ENCODE results near the gene PPP2R3A.

Gene PPP2R3A

GRCh38 chr3:135967867-135968266 is 2.3 kb downstream of the PPP2R3A start:
- no peak for DNase-seq (ENCODE audit: low spot score)

- no peak for DNase-seq (ENCODE audit: low spot score)
Observed at GRCh38 chr3:135970506-135971116, 5.1 kb downstream of the PPP2R3A start.

- no peak for DNase-seq (ENCODE audit: low spot score)
Observed at GRCh38 chr3:135973841-135974240, 8.3 kb downstream of the PPP2R3A start.

- DNase-seq (ENCODE audit: low spot score): no peak
Observed at GRCh38 chr3:135975053-135975452, 9.5 kb downstream of the PPP2R3A start.

GRCh38 chr3:135975536-135975935 is 10.0 kb downstream of the PPP2R3A start:
- no peak for DNase-seq (ENCODE audit: low spot score)

GRCh38 chr3:135980343-135980742 is 14.8 kb downstream of the PPP2R3A start:
- no peak for DNase-seq (ENCODE audit: low spot score)

- no peak for DNase-seq (ENCODE audit: low spot score)
Observed at GRCh38 chr3:135981701-135982403, 16.3 kb downstream of the PPP2R3A start.

- no peak for DNase-seq (ENCODE audit: low spot score)
Observed at GRCh38 chr3:135982404-135982761, 16.9 kb downstream of the PPP2R3A start.

GRCh38 chr3:135982922-135983581 is 17.5 kb downstream of the PPP2R3A start:
- DNase-seq (ENCODE audit: low spot score): no peak

- DNase-seq (ENCODE audit: low spot score): no peak
Observed at GRCh38 chr3:135987661-135988060, 22.1 kb downstream of the PPP2R3A start.

GRCh38 chr3:135989242-135989641 is 23.7 kb downstream of the PPP2R3A start:
- no peak for DNase-seq (ENCODE audit: low spot score)

GRCh38 chr3:135990903-135991302 is 25.4 kb downstream of the PPP2R3A start:
- DNase-seq (ENCODE audit: low spot score): no peak

GRCh38 chr3:135991621-135992020 is 26.1 kb downstream of the PPP2R3A start:
- DNase-seq (ENCODE audit: low spot score): no peak

GRCh38 chr3:135992072-135992471 is 26.5 kb downstream of the PPP2R3A start:
- DNase-seq (ENCODE audit: low spot score): no peak

GRCh38 chr3:135994708-135995337 is 29.3 kb downstream of the PPP2R3A start:
- DNase-seq (ENCODE audit: low spot score): no peak

- DNase-seq (ENCODE audit: low spot score): no peak
Observed at GRCh38 chr3:135995766-135996165, 30.2 kb downstream of the PPP2R3A start.

- DNase-seq (ENCODE audit: low spot score): no peak
Observed at GRCh38 chr3:135997554-135998320, 32.2 kb downstream of the PPP2R3A start.

- DNase-seq (ENCODE audit: low spot score): no peak
Observed at GRCh38 chr3:136008221-136008620, 42.7 kb downstream of the PPP2R3A start.

GRCh38 chr3:136008732-136009470 is 43.4 kb downstream of the PPP2R3A start:
- no peak for DNase-seq (ENCODE audit: low spot score)

GRCh38 chr3:136018876-136019275 is 53.3 kb downstream of the PPP2R3A start:
- DNase-seq (ENCODE audit: low spot score): no peak

GRCh38 chr3:136021803-136022202 is 56.3 kb downstream of the PPP2R3A start:
- no peak for DNase-seq (ENCODE audit: low spot score)
